ENCODE measurements around the gene ONECUT1. TPM values are rescaled to one million over a fixed set of nuclear protein-coding genes. Genes with fewer than 3 reads are reported as not detected.

ONECUT1 gene
- total and polyA plus RNA-seq, 2 of the 8 experiments (the other 6 are each of a cell fraction or from before 2014, with no cell fraction given) = 0.65 to 6.4 TPM

DNA sequence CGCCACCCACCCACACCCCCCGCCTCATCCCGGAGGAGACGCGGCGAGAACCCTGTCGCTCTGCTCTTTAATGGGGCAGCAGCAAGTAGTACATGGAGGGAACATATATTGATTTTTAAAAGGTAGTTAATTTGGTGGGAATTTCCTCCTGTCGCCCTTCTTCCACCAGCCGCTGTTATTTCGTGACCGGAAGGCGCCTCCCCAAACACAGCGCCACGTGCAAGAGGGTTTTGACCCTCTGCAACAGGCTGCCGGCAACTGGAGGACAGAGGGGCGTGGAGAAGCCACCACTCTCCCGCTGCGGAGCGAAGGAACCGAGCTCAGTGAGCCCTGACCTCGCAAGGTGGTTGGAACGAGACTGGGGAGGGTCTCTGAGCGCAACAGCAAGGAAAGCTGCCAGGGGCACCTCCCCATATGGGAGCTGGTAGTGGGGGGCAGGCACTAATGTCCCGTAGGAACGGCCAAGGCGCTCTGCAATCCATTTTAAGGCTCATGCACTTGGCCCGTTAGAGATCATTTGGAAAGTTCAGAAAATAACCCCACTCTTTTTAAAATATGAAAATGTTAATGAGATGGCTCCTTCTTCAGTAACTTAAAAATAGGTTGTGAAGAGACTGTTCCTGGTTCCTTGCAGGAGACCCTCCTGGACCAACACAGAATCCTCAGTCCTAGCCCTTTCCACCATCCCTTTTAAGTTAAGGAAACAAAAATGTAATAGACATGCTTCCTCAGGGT lies 4.3 kb downstream of the ONECUT1 start (continued):
- TF ChIP-seq, protein P1, sequence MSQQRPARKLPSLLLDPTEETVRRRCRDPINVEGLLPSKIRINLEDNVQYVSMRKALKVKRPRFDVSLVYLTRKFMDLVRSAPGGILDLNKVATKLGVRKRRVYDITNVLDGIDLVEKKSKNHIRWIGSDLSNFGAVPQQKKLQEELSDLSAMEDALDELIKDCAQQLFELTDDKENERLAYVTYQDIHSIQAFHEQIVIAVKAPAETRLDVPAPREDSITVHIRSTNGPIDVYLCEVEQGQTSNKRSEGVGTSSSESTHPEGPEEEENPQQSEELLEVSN (IDR thresholded peaks at IDR 0.05) = peak; percentile 64; the same call in 1 of the 2 replicates
- no peak for TF ChIP-seq GTF2F1 (IDR thresholded peaks at IDR 0.05; ENCODE audit: borderline replicate concordance, low read depth, low read length)
- TF ChIP-seq ASH2L (IDR thresholded peaks at IDR 0.05; ENCODE audit: low read length) = no peak
